Prostate gland (tissue), 2 donors: ENCODE data around the gene CYP11A1.

Source experiments
- POLR2A ChIP-seq: fragments of 450-650 bp; IDR thresholded peaks from one replicate; pipeline ENCODE4 v1.6.1; 2016; ENCODE audit warnings: antibody characterized with exemption, mild to moderate bottlenecking
- POLR2AphosphoS5 ChIP-seq: sonication (generic); formaldehyde crosslinking; IDR thresholded peaks from one replicate; pipeline ENCODE4 v1.6.1; 2017; ENCODE audit warnings: antibody characterized with exemption
- TF ChIP-seq, protein P1 (sequence below), 4 experiments: fragments of 200-600 bp in 2 of 4; fragments of 450-650 bp in 2 of 4; sonication (generic) in 2 of 4; IDR thresholded peaks; 1 replicate in 3 of 4; 2 replicates in 1 of 4; pipeline ENCODE4 v1.5.1; 2016 to 2019; ENCODE audit warnings: antibody characterized with exemption in 4 of 4, mild to moderate bottlenecking in 2 of 4, moderate library complexity in 2 of 4

GRCh38 chr15:74410502-74410901 lies 43.1 kb upstream of the CYP11A1 start:
- TF ChIP-seq, protein P1, sequence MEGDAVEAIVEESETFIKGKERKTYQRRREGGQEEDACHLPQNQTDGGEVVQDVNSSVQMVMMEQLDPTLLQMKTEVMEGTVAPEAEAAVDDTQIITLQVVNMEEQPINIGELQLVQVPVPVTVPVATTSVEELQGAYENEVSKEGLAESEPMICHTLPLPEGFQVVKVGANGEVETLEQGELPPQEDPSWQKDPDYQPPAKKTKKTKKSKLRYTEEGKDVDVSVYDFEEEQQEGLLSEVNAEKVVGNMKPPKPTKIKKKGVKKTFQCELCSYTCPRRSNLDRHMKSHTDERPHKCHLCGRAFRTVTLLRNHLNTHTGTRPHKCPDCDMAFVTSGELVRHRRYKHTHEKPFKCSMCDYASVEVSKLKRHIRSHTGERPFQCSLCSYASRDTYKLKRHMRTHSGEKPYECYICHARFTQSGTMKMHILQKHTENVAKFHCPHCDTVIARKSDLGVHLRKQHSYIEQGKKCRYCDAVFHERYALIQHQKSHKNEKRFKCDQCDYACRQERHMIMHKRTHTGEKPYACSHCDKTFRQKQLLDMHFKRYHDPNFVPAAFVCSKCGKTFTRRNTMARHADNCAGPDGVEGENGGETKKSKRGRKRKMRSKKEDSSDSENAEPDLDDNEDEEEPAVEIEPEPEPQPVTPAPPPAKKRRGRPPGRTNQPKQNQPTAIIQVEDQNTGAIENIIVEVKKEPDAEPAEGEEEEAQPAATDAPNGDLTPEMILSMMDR (IDR thresholded peaks at IDR 0.05) = no peak
- no peak for TF ChIP-seq POLR2A
- TF ChIP-seq POLR2AphosphoS5 = no peak
